CD4-positive, alpha-beta memory T cell (primary cell): ENCODE data around the gene DPF3. TPM values are rescaled to one million over a fixed set of nuclear protein-coding genes. Genes with fewer than 3 reads are reported as not detected.

Experiments used
- CTCF ChIA-PET: fragments of 350-600 bp; sonication (Branson Sonifier 250); formaldehyde crosslinking; loops from one replicate; lab custom pipeline; 2021; ENCODE audit warnings: inconsistent platforms; ENCODE audit not compliant: partially characterized antibody; lab: Charles Lee
- POLR2A ChIA-PET: fragments of 350-600 bp; sonication (Branson Sonifier 250); formaldehyde crosslinking; loops from one replicate; lab custom pipeline; 2021; ENCODE audit not compliant: partially characterized antibody; lab: Charles Lee
- DNase-seq, 5 donors: peaks; one replicate each; pipeline versions ENCODE4 v3.0.0 to v3.0.0-alpha.2; 2020 to 2022; ENCODE audit warnings: mixed read lengths in 1 of 5
- H3K27ac ChIP-seq: one replicate; pipeline ENCODE4 v1.7.0; 2013; ENCODE audit warnings: low read depth, low read length
- H3K27me3 ChIP-seq: 2 replicates; pipeline ENCODE4 v1.7.0; 2013; ENCODE audit warnings: mild to moderate bottlenecking, low read length, moderate library complexity; ENCODE audit not compliant: insufficient read depth
- H3K36me3 ChIP-seq: 2 replicates; pipeline ENCODE4 v1.7.0; 2013; ENCODE audit warnings: mild to moderate bottlenecking, low read length, moderate library complexity; ENCODE audit not compliant: insufficient read depth
- H3K4me1 ChIP-seq: 2 replicates; pipeline ENCODE4 v1.7.0; 2013; ENCODE audit warnings: mild to moderate bottlenecking, low read length, moderate library complexity; ENCODE audit not compliant: insufficient read depth
- H3K4me3 ChIP-seq, 2 donors: one replicate each; pipeline ENCODE4 v1.7.0; 2013; ENCODE audit warnings: low read length in 2 of 2, mild to moderate bottlenecking in 1 of 2
- H3K9me3 ChIP-seq, 2 donors: one replicate each; pipeline ENCODE4 v1.7.0; 2013; ENCODE audit warnings: low read length in 2 of 2, control low read depth in 1 of 2; ENCODE audit not compliant: control insufficient read depth in 1 of 2
- H3K27ac Mint-ChIP-seq, 7 donors: one replicate each; pipeline ENCODE4 v1.8.0; 2020 to 2021; ENCODE audit warnings: mixed read lengths in 7 of 7, mild to moderate bottlenecking in 6 of 7, inconsistent platforms in 3 of 7, moderate library complexity in 3 of 7
- H3K27me3 Mint-ChIP-seq, 2 donors: one replicate each; pipeline ENCODE4 v1.8.0; 2020 to 2021; ENCODE audit warnings: mixed read lengths in 2 of 2
- H3K36me3 Mint-ChIP-seq, 2 donors: one replicate each; pipeline ENCODE4 v1.8.0; 2020 to 2021; ENCODE audit warnings: mixed read lengths in 2 of 2, inconsistent platforms in 1 of 2, mild to moderate bottlenecking in 1 of 2
- H3K4me1 Mint-ChIP-seq, 4 donors: one replicate each; pipeline ENCODE4 v1.8.0; 2020 to 2021; ENCODE audit warnings: mixed read lengths in 4 of 4, mild to moderate bottlenecking in 1 of 4
- H3K4me3 Mint-ChIP-seq, 8 donors: one replicate each; pipeline ENCODE4 v1.8.0; 2020 to 2021; ENCODE audit warnings: mixed read lengths in 8 of 8, mild to moderate bottlenecking in 7 of 8, moderate library complexity in 6 of 8, inconsistent platforms in 3 of 8
- H3K9me3 Mint-ChIP-seq, 8 donors: one replicate each; pipeline ENCODE4 v1.8.0; 2020 to 2021; ENCODE audit warnings: mixed read lengths in 8 of 8, mild to moderate bottlenecking in 5 of 8, inconsistent platforms in 3 of 8, moderate library complexity in 1 of 8
- intact Hi-C: fragments of 100-400 bp; cut with micrococcal nuclease; formaldehyde crosslinking; loops from one replicate; pipeline ENCODE4 v1.15.1; 2023
- polyA plus RNA-seq, 2 donors: library from polyadenylated mRNA; unstranded; fragments of 300-500 nt; fragmentation: Illumina TruSeq; gene quantifications; one replicate each; pipeline ENCODE4 v1.2.3, GENCODE V29; 2021
- total RNA-seq, 2 experiments: library from RNA; stranded (reverse); gene quantifications; one replicate each; pipeline ENCODE4 v1.2.3, GENCODE V29; 2021

DPF3 gene
- total and polyA plus RNA-seq, 4 experiments from 2014 or later, result 0.25 to 0.35 TPM; not detected in 2

DNA sequence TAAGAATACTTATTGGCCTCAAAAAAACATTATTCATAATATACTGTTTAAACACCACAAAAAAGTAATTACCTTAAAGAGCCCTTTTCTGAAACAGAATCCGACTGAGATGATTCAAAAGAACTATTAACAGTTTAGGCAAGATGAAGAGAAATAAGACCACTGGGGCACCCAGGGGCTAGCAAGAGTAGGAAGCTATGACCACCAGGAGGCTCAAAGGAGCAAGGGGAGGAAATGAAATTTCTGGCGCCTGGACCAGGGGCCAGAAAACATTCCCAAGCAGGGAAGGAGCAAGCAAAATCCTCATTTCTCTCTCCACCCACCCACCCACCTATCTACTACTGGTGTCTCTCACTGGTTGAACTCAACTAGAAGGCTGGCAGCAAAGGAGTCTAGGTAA lies 26.1 kb upstream of the DPF3 start:
- no peak for DNase-seq
- Mint-ChIP-seq H3K36me3 (no peaks in the 10 kb centered on the region), H3K4me3 (no peak overlapping the region), H3K4me1 (no peaks in the 10 kb centered on the region), H3K9me3 (no peaks in the 10 kb centered on the region), H3K27ac (no peak overlapping the region), H3K27me3 (peaks cover 2 to 11% of the 10 kb centered on the region in 2 donors)
- H3K27me3 ChIP-seq, result no peaks in the 10 kb centered on the region
- CTCF ChIA-PET, result interaction anchor here (1.1 to 4.4 kb wide), 2 partner anchors 15 to 406 kb away, joined by 4 to 14 read pairs; no protein-coding TSS in a partner anchor
- POLR2A ChIA-PET, result no interaction called here
- intact Hi-C loops, result loop anchor here (10.0 kb wide), 1 partner anchor 105 kb away; the partner anchor contains the start of gene ZFYVE1
- no peak overlapping the region for H3K27ac ChIP-seq
- H3K4me3 ChIP-seq, result no peak overlapping the region
- H3K9me3 ChIP-seq, result no peaks in the 10 kb centered on the region
- no peaks in the 10 kb centered on the region for H3K4me1 ChIP-seq
- no peaks in the 10 kb centered on the region for H3K36me3 ChIP-seq

- DNase-seq, result no peak
- no peak overlapping the region for H3K4me3 Mint-ChIP-seq
- POLR2A ChIA-PET, result no interaction called here
- H3K27ac Mint-ChIP-seq, result peak overlapping the region in 1 of 7 donors; percentile 29
- H3K9me3 ChIP-seq, result no peaks in the 10 kb centered on the region
- H3K4me1 Mint-ChIP-seq, result peaks cover 0 to 2% (median under 1%) of the 10 kb centered on the region in 4 donors
- no peak overlapping the region for H3K27ac ChIP-seq
- H3K36me3 Mint-ChIP-seq, result no peaks in the 10 kb centered on the region
- H3K36me3 ChIP-seq, result no peaks in the 10 kb centered on the region
- peaks cover 3 to 15% of the 10 kb centered on the region in 2 donors for H3K27me3 Mint-ChIP-seq
- no peaks in the 10 kb centered on the region for H3K4me1 ChIP-seq
- H3K4me3 ChIP-seq, result no peak overlapping the region
- intact Hi-C loops, result no loop called here
- H3K9me3 Mint-ChIP-seq, result no peaks in the 10 kb centered on the region
- CTCF ChIA-PET, result interaction anchor here (0.7 to 1.3 kb wide), 2 partner anchors 8 to 31 kb away, joined by 3 read pairs; no protein-coding TSS in a partner anchor
- no peaks in the 10 kb centered on the region for H3K27me3 ChIP-seq
These were observed 23.3 kb upstream of the DPF3 start for GRCh38 chr14:72917094-72917802.

DNA sequence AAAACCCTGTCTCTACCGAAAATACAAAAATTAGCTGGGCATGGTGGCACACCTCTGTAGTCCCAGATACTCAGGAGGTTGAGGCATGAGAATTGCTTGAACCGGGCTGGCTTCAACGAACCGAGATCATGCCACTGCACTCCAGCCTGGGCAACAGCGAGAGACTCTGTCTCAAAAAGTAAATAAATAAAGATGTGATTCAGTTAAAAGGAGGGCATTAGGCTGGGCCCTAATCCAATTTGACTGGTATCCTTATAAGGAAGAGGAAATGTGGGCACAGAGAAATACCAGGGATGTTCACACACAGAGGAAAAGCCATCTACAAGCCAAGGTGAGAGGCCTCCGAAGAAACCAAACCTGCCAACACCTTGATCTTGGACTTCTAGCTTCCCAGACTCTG lies 22.3 kb upstream of the DPF3 start:
- no peaks in the 10 kb centered on the region for H3K9me3 ChIP-seq
- CTCF ChIA-PET, result no interaction called here
- no peak overlapping the region for H3K4me3 Mint-ChIP-seq
- H3K4me3 ChIP-seq, result no peak overlapping the region
- no peaks in the 10 kb centered on the region for H3K9me3 Mint-ChIP-seq
- H3K36me3 ChIP-seq, result no peaks in the 10 kb centered on the region
- intact Hi-C loops, result no loop called here
- POLR2A ChIA-PET, result no interaction called here
- H3K4me1 ChIP-seq, result no peaks in the 10 kb centered on the region
- H3K27ac Mint-ChIP-seq, result no peak overlapping the region
- peaks cover 0 to 2% (median under 1%) of the 10 kb centered on the region in 4 donors for H3K4me1 Mint-ChIP-seq
- no peak for DNase-seq
- H3K36me3 Mint-ChIP-seq, result no peaks in the 10 kb centered on the region
- H3K27me3 ChIP-seq, result no peaks in the 10 kb centered on the region
- H3K27ac ChIP-seq, result no peak overlapping the region
- H3K27me3 Mint-ChIP-seq, result peaks cover 3 to 11% of the 10 kb centered on the region in 2 donors

DNA sequence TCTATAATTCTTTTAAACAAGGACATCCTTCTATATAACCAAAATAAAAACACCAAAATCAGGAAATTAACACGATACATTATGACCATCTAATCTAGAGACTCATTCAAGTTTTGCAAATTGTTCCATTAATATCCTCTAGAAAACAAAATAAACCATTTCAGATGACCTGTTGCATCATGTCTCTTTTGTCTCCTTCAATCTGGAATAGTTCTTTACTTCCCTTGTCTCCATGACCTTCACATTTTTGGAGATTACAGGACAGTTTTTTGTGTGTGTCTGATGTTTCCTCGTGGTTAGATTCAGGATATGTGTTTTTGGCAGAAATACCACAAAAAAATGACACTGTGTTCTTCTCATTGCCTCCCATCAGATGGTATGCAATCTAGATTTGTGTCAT lies 19.9 kb upstream of the DPF3 start:
- POLR2A ChIA-PET, result no interaction called here
- H3K4me1 Mint-ChIP-seq, result peaks cover 1 to 6% (median 3%) of the 10 kb centered on the region in 4 donors
- intact Hi-C loops, result no loop called here

GRCh38 chr14:72909163-72909562 lies 15.3 kb upstream of the DPF3 start:
- POLR2A ChIA-PET, result no interaction called here
- H3K9me3 ChIP-seq, result no peaks in the 10 kb centered on the region
- H3K27ac Mint-ChIP-seq, result peak overlapping the region in 2 of 7 donors; percentile 13 to 18

More for the DNA sequence above, 19.9 kb upstream of the DPF3 start:
- Mint-ChIP-seq H3K4me3 (no peak overlapping the region), H3K36me3 (no peaks in the 10 kb centered on the region), H3K27me3 (peaks cover 3 to 9% of the 10 kb centered on the region in 2 donors), H3K27ac (no peak overlapping the region), H3K9me3 (no peaks in the 10 kb centered on the region)
- H3K27me3 ChIP-seq, result no peaks in the 10 kb centered on the region
- CTCF ChIA-PET, result no interaction called here
- H3K4me3 ChIP-seq, result no peak overlapping the region
- H3K36me3 ChIP-seq, result no peaks in the 10 kb centered on the region
- no peaks in the 10 kb centered on the region for H3K9me3 ChIP-seq
- DNase-seq, result no peak
- H3K4me1 ChIP-seq, result no peaks in the 10 kb centered on the region
- H3K27ac ChIP-seq, result no peak overlapping the region

GRCh38 chr14:72907886-72908285 lies 14.0 kb upstream of the DPF3 start:
- H3K9me3 Mint-ChIP-seq, result no peaks in the 10 kb centered on the region
- no peak for DNase-seq
- POLR2A ChIA-PET, result no interaction called here
- Histone ChIP-seq H3K27me3 (no peaks in the 10 kb centered on the region), H3K27ac (no peak overlapping the region), H3K4me3 (no peak overlapping the region), H3K36me3 (no peaks in the 10 kb centered on the region), H3K4me1 (no peaks in the 10 kb centered on the region), H3K9me3 (no peaks in the 10 kb centered on the region)
- no peak overlapping the region for H3K4me3 Mint-ChIP-seq
- no peaks in the 10 kb centered on the region for H3K36me3 Mint-ChIP-seq
- intact Hi-C loops, result no loop called here
- peaks cover 0 to 6% (median 3%) of the 10 kb centered on the region in 4 donors for H3K4me1 Mint-ChIP-seq
- no peak overlapping the region for H3K27ac Mint-ChIP-seq
- H3K27me3 Mint-ChIP-seq, result peaks cover 0 to 8% of the 10 kb centered on the region in 2 donors
- CTCF ChIA-PET, result interaction anchor here (1.8 to 3.1 kb wide), 3 partner anchors 41 to 393 kb away, joined by 4 to 38 read pairs (median 8); no protein-coding TSS in a partner anchor

More at GRCh38 chr14:72909163-72909562, 15.3 kb upstream of the DPF3 start:
- Mint-ChIP-seq H3K4me1 (peaks cover 2 to 6% (median 4%) of the 10 kb centered on the region in 4 donors), H3K4me3 (no peak overlapping the region), H3K9me3 (no peaks in the 10 kb centered on the region), H3K36me3 (no peaks in the 10 kb centered on the region), H3K27me3 (peaks cover 4 to 9% of the 10 kb centered on the region in 2 donors)
- Histone ChIP-seq H3K4me1 (no peaks in the 10 kb centered on the region), H3K36me3 (no peaks in the 10 kb centered on the region), H3K4me3 (no peak overlapping the region), H3K27ac (no peak overlapping the region), H3K27me3 (no peaks in the 10 kb centered on the region)
- CTCF ChIA-PET, result interaction anchor here (0.7 to 3.1 kb wide), 5 partner anchors 15 to 1093 kb away, joined by 3 to 38 read pairs (median 4); partner anchors contain the start of gene DPF3
- DNase-seq, result no peak
- intact Hi-C loops, result no loop called here

DNA sequence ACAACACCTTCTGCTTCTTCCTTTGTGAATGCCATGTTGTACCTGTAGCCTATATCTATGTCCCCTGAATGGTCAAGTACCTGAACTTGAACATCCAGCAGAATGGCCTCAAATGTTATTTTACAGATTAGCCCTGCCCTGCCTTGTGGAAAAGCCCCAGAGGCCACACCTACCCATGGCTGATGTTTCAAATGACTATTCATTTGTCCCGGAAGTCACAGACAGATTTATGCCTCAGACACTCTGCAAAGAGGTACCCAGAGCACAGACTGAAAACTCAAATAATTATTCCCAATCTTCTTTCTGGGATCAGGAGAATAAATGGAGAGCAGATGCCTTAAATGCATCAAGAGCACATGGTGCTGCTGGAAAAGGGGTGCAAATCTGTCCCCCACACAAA lies 13.0 kb upstream of the DPF3 start:
- DNase-seq, result no peak
- H3K9me3 ChIP-seq, result no peaks in the 10 kb centered on the region
- Mint-ChIP-seq H3K27ac (no peak overlapping the region), H3K27me3 (peaks cover 0 to 8% of the 10 kb centered on the region in 2 donors), H3K36me3 (no peaks in the 10 kb centered on the region), H3K9me3 (no peaks in the 10 kb centered on the region), H3K4me1 (peaks cover 0 to 6% (median 3%) of the 10 kb centered on the region in 4 donors), H3K4me3 (no peak overlapping the region)
- H3K36me3 ChIP-seq, result no peaks in the 10 kb centered on the region
- CTCF ChIA-PET, result interaction anchor here (1.1 to 5.0 kb wide), 4 partner anchors 18 to 391 kb away, joined by 4 to 264 read pairs (median 6); no protein-coding TSS in a partner anchor
- POLR2A ChIA-PET, result no interaction called here
- no peak overlapping the region for H3K27ac ChIP-seq
- no peaks in the 10 kb centered on the region for H3K4me1 ChIP-seq
- intact Hi-C loops, result no loop called here
- no peak overlapping the region for H3K4me3 ChIP-seq
- no peaks in the 10 kb centered on the region for H3K27me3 ChIP-seq
